Central memory CD8-positive, alpha-beta T cell (primary cell): ENCODE measurements around the gene IGSF9B.

ENCODE experiments used
- ATAC-seq: fragments of 150-1000 bp; cut with Tn5 transposase; replicated peaks from 2 replicates; pipeline ENCODE4 v1.10.0; 2022; ENCODE audit warnings: mild to moderate bottlenecking, moderate FRiP score, moderate number of reproducible peaks; ENCODE audit not compliant: poor library complexity, severe bottlenecking; ENCODE audit errors: extremely low read depth
- DNase-seq, 2 donors: peaks; one replicate each; pipeline ENCODE4 v3.0.0; 2021; ENCODE audit warnings: low spot score in 2 of 2
- H3K27ac Mint-ChIP-seq: one replicate; pipeline ENCODE4 v1.8.0; 2022; ENCODE audit warnings: low read depth, mild to moderate bottlenecking, moderate library complexity, mixed read lengths
- H3K27me3 Mint-ChIP-seq: one replicate; pipeline ENCODE4 v1.8.0; 2022; ENCODE audit warnings: mixed read lengths
- H3K36me3 Mint-ChIP-seq: one replicate; pipeline ENCODE4 v1.8.0; 2022; ENCODE audit warnings: mild to moderate bottlenecking, moderate library complexity, mixed read lengths; ENCODE audit not compliant: insufficient read depth
- H3K4me1 Mint-ChIP-seq: one replicate; pipeline ENCODE4 v1.8.0; 2022; ENCODE audit warnings: mixed read lengths
- H3K4me3 Mint-ChIP-seq: one replicate; pipeline ENCODE4 v1.8.0; 2022; ENCODE audit warnings: mild to moderate bottlenecking, moderate library complexity, mixed read lengths
- H3K9me3 Mint-ChIP-seq: one replicate; pipeline ENCODE4 v1.8.0; 2022; ENCODE audit warnings: mixed read lengths

IGSF9B gene

GRCh38 chr11:133903875-133904817 is 52.6 kb downstream of the IGSF9B start:
- DNase-seq (no peak), ATAC-seq (no peak)
- Mint-ChIP-seq H3K9me3 (no peaks in the 10 kb centered on the region), H3K27ac (peak overlapping the region; percentile 22), H3K36me3 (no peaks in the 10 kb centered on the region), H3K27me3 (no peaks in the 10 kb centered on the region), H3K4me1 (no peaks in the 10 kb centered on the region), H3K4me3 (no peak overlapping the region)

- Mint-ChIP-seq H3K4me3 (no peak overlapping the region), H3K36me3 (no peaks in the 10 kb centered on the region)
These were observed 53.7 kb downstream of the IGSF9B start for GRCh38 chr11:133903056-133903455.

DNA sequence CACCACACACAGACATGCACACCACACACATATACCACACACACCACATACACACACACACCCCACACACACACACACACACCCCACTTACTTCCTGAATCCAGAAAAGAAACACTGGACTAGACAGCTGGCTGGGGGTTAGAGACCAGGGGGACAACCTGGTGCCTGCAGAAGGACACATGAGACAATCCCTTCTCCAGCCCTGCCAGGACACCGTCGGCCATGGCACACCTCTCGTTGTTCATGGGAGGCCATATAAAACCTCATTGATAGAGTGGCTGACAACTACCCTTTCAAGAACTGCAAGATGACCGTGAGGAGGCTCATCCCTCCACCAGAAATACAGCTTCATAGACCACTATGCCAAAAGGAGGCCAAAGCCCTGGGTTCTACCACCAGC is 54.3 kb downstream of the IGSF9B start:
- no peak for ATAC-seq
- Mint-ChIP-seq H3K4me1 (no peaks in the 10 kb centered on the region), H3K27me3 (no peaks in the 10 kb centered on the region), H3K27ac (no peak overlapping the region), H3K4me3 (no peak overlapping the region), H3K9me3 (no peaks in the 10 kb centered on the region), H3K36me3 (no peaks in the 10 kb centered on the region)
- no peak for DNase-seq

More at GRCh38 chr11:133903056-133903455, 53.7 kb downstream of the IGSF9B start:
- Mint-ChIP-seq H3K9me3 (no peaks in the 10 kb centered on the region), H3K4me1 (no peaks in the 10 kb centered on the region), H3K27ac (no peak overlapping the region), H3K27me3 (no peaks in the 10 kb centered on the region)
- DNase-seq = no peak
- no peak for ATAC-seq

- Mint-ChIP-seq H3K4me1 (no peaks in the 10 kb centered on the region), H3K9me3 (no peaks in the 10 kb centered on the region), H3K4me3 (no peak overlapping the region), H3K36me3 (no peaks in the 10 kb centered on the region), H3K27me3 (no peaks in the 10 kb centered on the region), H3K27ac (no peak overlapping the region)
- DNase-seq (no peak), ATAC-seq (no peak)
These were observed 54.8 kb downstream of the IGSF9B start for GRCh38 chr11:133901999-133902398.

DNA sequence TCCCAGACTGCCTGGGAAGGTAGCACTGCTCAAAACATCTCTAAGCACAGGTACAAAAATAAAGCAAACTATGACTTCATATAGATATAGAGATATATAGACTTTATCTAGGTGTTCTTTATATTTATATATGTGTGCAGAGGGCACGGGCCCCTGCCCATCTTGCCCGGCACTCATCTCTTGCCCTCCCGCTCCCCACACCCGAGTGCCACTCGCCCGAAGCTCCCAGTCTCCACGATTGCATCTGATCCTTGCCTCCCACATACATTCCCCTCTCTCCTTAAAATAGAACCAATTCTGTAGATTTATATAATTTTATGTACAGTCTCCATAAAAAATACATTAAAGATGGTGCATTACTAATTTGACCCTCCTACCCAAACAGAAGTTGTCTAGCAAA is 55.5 kb downstream of the IGSF9B start:
- no peaks in the 10 kb centered on the region for H3K27me3 Mint-ChIP-seq
- H3K36me3 Mint-ChIP-seq = no peaks in the 10 kb centered on the region
- DNase-seq = no peak
- no peak overlapping the region for H3K4me3 Mint-ChIP-seq
- H3K9me3 Mint-ChIP-seq = no peaks in the 10 kb centered on the region
- H3K27ac Mint-ChIP-seq = no peak overlapping the region
- H3K4me1 Mint-ChIP-seq = no peaks in the 10 kb centered on the region
- no peak for ATAC-seq

DNA sequence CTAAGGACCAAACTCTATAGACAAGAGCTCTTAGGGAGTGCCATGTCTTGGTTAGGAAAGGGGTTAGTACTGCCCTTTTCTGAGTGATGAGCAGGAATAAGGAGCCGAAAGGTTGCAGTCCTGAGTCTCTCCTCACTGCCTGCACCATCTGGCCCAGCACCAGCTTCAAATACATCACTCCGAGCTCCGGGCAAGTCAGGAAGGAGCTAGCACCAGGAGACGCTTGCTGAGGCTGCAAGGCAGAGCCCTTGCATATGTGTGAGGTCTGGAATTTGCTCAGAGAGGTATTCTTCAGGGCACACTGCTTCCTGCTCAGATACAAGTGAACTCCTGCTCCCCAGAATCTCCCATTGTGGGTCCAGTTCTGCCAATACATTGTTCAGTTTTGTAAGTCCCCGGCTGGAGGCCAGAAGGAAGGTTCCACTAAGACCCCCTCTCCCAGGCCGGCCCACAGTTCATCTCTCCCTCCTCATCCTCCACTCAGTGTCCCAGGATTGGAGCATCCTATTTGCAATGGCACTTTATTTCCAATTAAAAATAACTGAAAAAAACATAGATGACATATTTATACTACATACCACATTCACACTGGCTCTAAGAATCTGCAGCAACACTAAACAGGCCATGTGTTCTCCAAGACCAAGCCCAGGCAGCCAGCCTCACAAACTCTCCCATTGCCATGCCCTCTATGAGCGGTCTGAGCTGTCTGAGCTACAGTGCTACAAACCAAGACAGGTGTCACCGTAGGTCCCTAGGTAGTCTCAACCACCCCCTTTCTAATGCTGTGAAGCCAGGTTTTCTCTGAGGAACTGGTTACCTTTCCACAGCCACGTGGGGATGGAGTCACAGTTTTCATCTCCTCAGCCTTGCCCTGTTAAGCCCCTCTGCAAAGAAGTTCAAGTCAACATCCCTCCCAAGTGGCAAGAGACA is 56.3 kb downstream of the IGSF9B start:
- no peak overlapping the region for H3K27ac Mint-ChIP-seq
- ATAC-seq = no peak
- H3K36me3 Mint-ChIP-seq = no peaks in the 10 kb centered on the region
- no peaks in the 10 kb centered on the region for H3K9me3 Mint-ChIP-seq
- no peaks in the 10 kb centered on the region for H3K27me3 Mint-ChIP-seq
- H3K4me1 Mint-ChIP-seq = no peaks in the 10 kb centered on the region
- DNase-seq = no peak
- no peak overlapping the region for H3K4me3 Mint-ChIP-seq

DNA sequence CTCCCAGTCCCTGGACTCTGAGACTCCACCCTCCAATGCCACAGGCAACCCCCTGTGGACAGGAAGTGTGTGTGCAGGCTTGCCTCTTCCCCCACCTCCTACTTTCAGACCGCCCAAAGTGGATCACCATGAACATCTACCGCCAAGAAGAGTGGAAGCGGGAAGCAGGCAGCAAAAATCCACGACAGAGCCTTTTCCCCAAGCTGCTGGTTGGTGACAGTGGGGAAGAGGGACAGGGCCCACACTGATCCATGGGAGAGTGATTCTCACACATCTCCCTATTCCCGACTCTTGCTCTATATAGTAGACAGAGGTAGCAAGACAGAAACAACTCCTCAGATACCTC is 58.0 kb downstream of the IGSF9B start:
- Mint-ChIP-seq H3K27me3 (no peaks in the 10 kb centered on the region), H3K9me3 (no peaks in the 10 kb centered on the region), H3K27ac (no peak overlapping the region), H3K4me1 (no peaks in the 10 kb centered on the region), H3K4me3 (no peak overlapping the region), H3K36me3 (no peaks in the 10 kb centered on the region)
- DNase-seq = no peak
- ATAC-seq = no peak

- H3K36me3 Mint-ChIP-seq = no peaks in the 10 kb centered on the region
- no peak overlapping the region for H3K27ac Mint-ChIP-seq
These were observed 58.6 kb downstream of the IGSF9B start for GRCh38 chr11:133898031-133898769.

GRCh38 chr11:133897331-133897650 is 59.5 kb downstream of the IGSF9B start:
- H3K27me3 Mint-ChIP-seq = peaks cover 7% of the 10 kb centered on the region
- no peaks in the 10 kb centered on the region for H3K4me1 Mint-ChIP-seq
- no peak for DNase-seq
- no peak overlapping the region for H3K4me3 Mint-ChIP-seq
- no peak for ATAC-seq
- H3K27ac Mint-ChIP-seq = no peak overlapping the region
- no peaks in the 10 kb centered on the region for H3K9me3 Mint-ChIP-seq
- H3K36me3 Mint-ChIP-seq = no peaks in the 10 kb centered on the region

More at GRCh38 chr11:133898031-133898769, 58.6 kb downstream of the IGSF9B start:
- ATAC-seq (no peak), DNase-seq (no peak)
- Mint-ChIP-seq H3K27me3 (no peaks in the 10 kb centered on the region), H3K4me3 (no peak overlapping the region), H3K4me1 (no peaks in the 10 kb centered on the region), H3K9me3 (no peaks in the 10 kb centered on the region)

DNA sequence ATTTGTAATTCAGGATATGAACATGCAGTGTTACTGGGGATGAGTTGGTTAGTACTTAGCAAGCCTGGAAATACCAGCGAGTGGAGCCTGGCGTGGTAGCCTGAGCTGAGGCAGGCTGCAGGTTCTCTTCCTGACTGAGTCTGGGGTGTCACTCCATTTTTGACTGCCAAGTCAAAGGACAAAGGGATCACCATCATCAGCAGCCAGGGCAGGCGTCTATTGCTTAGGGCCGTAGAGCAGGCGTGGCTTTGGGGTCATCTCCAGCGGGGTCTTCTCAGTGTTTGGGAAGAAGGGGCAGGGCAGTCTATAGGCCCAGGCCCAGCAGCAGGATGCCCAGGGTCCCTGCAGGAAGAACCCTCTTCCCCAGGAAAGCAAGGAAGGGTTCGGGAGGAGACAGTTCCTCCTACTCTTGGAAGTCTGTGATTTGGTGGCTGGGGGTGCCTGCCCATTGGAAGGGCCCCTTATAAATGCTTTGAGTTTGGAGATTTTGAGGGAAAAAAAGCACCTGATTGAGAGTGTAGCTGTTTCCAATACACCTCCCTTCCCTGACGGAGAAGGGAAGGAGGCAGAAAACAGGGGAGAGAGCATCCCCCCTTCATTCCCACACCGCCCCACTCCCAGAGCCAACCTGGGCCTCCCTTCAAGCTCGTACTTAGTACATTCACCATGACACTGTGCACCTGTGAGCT is 60.0 kb downstream of the IGSF9B start:
- no peak overlapping the region for H3K4me3 Mint-ChIP-seq

GRCh38 chr11:133896028-133896427 is 60.7 kb downstream of the IGSF9B start:
- H3K4me3 Mint-ChIP-seq = no peak overlapping the region
- H3K9me3 Mint-ChIP-seq = no peaks in the 10 kb centered on the region
- peaks cover 15% of the 10 kb centered on the region for H3K27me3 Mint-ChIP-seq
- ATAC-seq (no peak), DNase-seq (no peak)
- H3K27ac Mint-ChIP-seq = no peak overlapping the region
- no peaks in the 10 kb centered on the region for H3K36me3 Mint-ChIP-seq
- no peaks in the 10 kb centered on the region for H3K4me1 Mint-ChIP-seq

More for the DNA sequence above, 60.0 kb downstream of the IGSF9B start:
- no peak overlapping the region for H3K27ac Mint-ChIP-seq
- H3K9me3 Mint-ChIP-seq = no peaks in the 10 kb centered on the region
- no peaks in the 10 kb centered on the region for H3K36me3 Mint-ChIP-seq
- ATAC-seq (no peak), DNase-seq (no peak)
- H3K27me3 Mint-ChIP-seq = peaks cover 12% of the 10 kb centered on the region
- H3K4me1 Mint-ChIP-seq = no peaks in the 10 kb centered on the region

- no peaks in the 10 kb centered on the region for H3K9me3 Mint-ChIP-seq
- H3K4me3 Mint-ChIP-seq = no peak overlapping the region
- H3K27ac Mint-ChIP-seq = no peak overlapping the region
- no peaks in the 10 kb centered on the region for H3K4me1 Mint-ChIP-seq
- DNase-seq (no peak), ATAC-seq (no peak)
- H3K36me3 Mint-ChIP-seq = no peaks in the 10 kb centered on the region
- H3K27me3 Mint-ChIP-seq = peaks cover 20% of the 10 kb centered on the region
These were observed 61.2 kb downstream of the IGSF9B start for GRCh38 chr11:133895551-133895950.
